RWPE2 (cell line): ENCODE results near the gene MRPL12.
A peak's percentile ranks its signal among the peaks of the same experiment; 100 is the strongest.

Source experiments
- ATAC-seq: fragments of 200-7000 bp; cut with Tn5 transposase; 3 replicates; pipeline ENCODE4 v1.9.1; 2021; ENCODE audit warnings: low read depth
- DNase-seq: peaks from one replicate; pipeline ENCODE4 v3.0.0-alpha.2; 2020; ENCODE audit warnings: low spot score
- H3K27ac ChIP-seq: fragments of 450-650 bp; 2 replicates; pipeline ENCODE4 v1.5.1; 2017; ENCODE audit warnings: mild to moderate bottlenecking; ENCODE audit not compliant: poor library complexity, severe bottlenecking
- H3K27me3 ChIP-seq: fragments of 250-450 bp; sonication (Bioruptor Pico); 2 replicates; pipeline ENCODE4 v1.5.1; 2021; ENCODE audit warnings: mild to moderate bottlenecking, moderate library complexity; ENCODE audit not compliant: insufficient read depth, poor library complexity, severe bottlenecking
- H3K36me3 ChIP-seq: fragments of 250-450 bp; sonication (Bioruptor Pico); 2 replicates; pipeline ENCODE4 v1.5.1; 2020; ENCODE audit warnings: low read depth, mild to moderate bottlenecking, moderate library complexity
- H3K4me1 ChIP-seq: fragments of 250-450 bp; sonication (Bioruptor Pico); 2 replicates; pipeline ENCODE4 v1.5.1; 2021; ENCODE audit warnings: mild to moderate bottlenecking, moderate library complexity; ENCODE audit not compliant: insufficient read depth, poor library complexity, severe bottlenecking
- H3K4me3 ChIP-seq: fragments of 250-450 bp; sonication (Bioruptor Pico); 2 replicates; pipeline ENCODE4 v1.5.1; 2021; ENCODE audit warnings: mild to moderate bottlenecking, moderate library complexity; ENCODE audit not compliant: severe bottlenecking
- H3K9me3 ChIP-seq: fragments of 250-450 bp; sonication (Bioruptor Pico); 2 replicates; pipeline ENCODE4 v1.5.1; 2021; ENCODE audit warnings: mild to moderate bottlenecking, moderate library complexity; ENCODE audit not compliant: severe bottlenecking
- CTCF ChIP-seq: fragments of 450-650 bp; IDR thresholded peaks from one replicate; pipeline ENCODE4 v1.5.1; 2017; ENCODE audit warnings: mild to moderate bottlenecking, moderate library complexity; ENCODE audit not compliant: poor library complexity, severe bottlenecking

MRPL12 gene

GRCh38 chr17:81690549-81690948, 12.6 kb upstream of the MRPL12 start:
- ATAC-seq (no peak), DNase-seq (no peak)
- Histone ChIP-seq H3K4me1 (no peaks in the 10 kb centered on the region), H3K27ac (no peak overlapping the region), H3K36me3 (peaks cover 98% of the 10 kb centered on the region), H3K4me3 (no peak overlapping the region), H3K9me3 (no peaks in the 10 kb centered on the region), H3K27me3 (no peaks in the 10 kb centered on the region)
- no peak for TF ChIP-seq CTCF

DNA sequence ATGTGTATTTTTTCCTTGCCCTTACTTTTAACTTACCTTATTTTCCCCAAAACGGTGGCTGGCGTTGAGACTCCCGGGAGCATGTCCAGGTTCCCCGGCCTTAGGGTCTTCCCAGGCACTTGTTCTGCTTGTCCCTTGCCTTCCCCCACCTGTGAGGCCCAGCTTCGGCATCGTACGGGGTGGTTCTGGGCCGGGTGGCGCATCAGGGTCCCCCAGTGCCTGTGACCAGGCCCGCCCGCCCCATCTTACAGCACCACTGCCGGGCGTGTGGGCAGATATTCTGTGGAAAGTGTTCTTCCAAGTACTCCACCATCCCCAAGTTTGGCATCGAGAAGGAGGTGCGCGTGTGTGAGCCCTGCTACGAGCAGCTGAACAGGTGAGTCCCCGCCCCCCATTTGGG, 12.0 kb upstream of the MRPL12 start:
- Histone ChIP-seq H3K27me3 (no peaks in the 10 kb centered on the region), H3K4me1 (no peaks in the 10 kb centered on the region), H3K4me3 (no peak overlapping the region), H3K36me3 (peaks cover 97% of the 10 kb centered on the region), H3K9me3 (no peaks in the 10 kb centered on the region), H3K27ac (no peak overlapping the region)
- no peak for TF ChIP-seq CTCF
- ATAC-seq (no peak), DNase-seq (no peak)

DNA sequence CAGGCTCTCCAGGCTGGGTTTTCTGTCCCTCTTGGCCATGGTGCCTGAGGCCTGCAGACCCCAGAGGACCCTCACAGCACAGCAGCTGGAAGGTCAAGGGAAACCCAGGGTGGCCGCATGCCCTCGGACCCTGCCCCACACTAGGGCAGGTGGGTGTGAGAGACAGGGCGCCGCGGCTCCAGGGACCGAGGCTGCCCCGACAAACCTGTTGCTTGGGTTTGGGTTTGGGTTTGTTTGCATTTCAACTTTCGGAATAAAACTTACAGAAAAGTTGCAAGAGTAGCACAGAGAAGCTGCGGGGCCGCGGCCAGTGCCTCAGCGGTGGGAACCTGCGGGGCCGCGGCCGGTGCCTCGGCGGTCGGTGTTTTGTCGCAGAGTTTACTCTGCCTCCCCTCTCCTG, 11.6 kb upstream of the MRPL12 start:
- ATAC-seq (no peak), DNase-seq (no peak)
- TF ChIP-seq CTCF = no peak
- Histone ChIP-seq H3K4me3 (no peak overlapping the region), H3K27me3 (no peaks in the 10 kb centered on the region), H3K4me1 (no peaks in the 10 kb centered on the region), H3K9me3 (no peaks in the 10 kb centered on the region), H3K27ac (no peak overlapping the region), H3K36me3 (peaks cover 98% of the 10 kb centered on the region)

GRCh38 chr17:81693509-81694210, 9.5 kb upstream of the MRPL12 start:
- Histone ChIP-seq H3K27me3 (no peaks in the 10 kb centered on the region), H3K4me1 (no peaks in the 10 kb centered on the region), H3K27ac (no peak overlapping the region), H3K4me3 (no peak overlapping the region), H3K36me3 (peaks cover 99% of the 10 kb centered on the region), H3K9me3 (no peaks in the 10 kb centered on the region)
- DNase-seq (no peak), ATAC-seq (no peak)
- peak; percentile 8 for TF ChIP-seq CTCF

DNA sequence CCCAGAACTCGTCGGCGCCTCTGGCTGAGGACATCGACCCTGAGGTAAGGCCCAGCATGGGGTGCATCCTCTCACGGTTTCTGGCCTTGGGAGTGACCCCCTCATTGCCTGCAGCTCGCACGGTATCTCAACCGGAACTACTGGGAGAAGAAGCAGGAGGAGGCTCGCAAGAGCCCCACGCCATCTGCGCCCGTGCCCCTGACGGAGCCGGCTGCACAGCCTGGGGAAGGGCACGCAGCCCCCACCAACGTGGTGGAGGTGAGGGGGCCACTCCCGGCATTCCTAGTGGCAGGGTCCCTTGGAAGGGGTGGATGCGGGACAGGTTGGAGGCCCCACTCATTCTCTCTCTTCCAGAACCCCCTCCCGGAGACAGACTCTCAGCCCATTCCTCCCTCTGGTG, 8.4 kb upstream of the MRPL12 start:
- H3K4me1 ChIP-seq = no peaks in the 10 kb centered on the region
- H3K27ac ChIP-seq = no peak overlapping the region
- no peak for DNase-seq
- ATAC-seq = no peak
- no peaks in the 10 kb centered on the region for H3K9me3 ChIP-seq
- H3K36me3 ChIP-seq = peaks cover 98% of the 10 kb centered on the region
- no peak overlapping the region for H3K4me3 ChIP-seq
- no peak for TF ChIP-seq CTCF
- no peaks in the 10 kb centered on the region for H3K27me3 ChIP-seq
